Endodermal cell (in vitro differentiated cells): ENCODE results near the gene VPS13D. TPM values are rescaled to one million over a fixed set of nuclear protein-coding genes. Genes with fewer than 3 reads are reported as not detected.

ENCODE experiments used
- DNase-seq: peaks from one replicate; pipeline ENCODE4 v3.0.0-alpha.2; 2017
- H3K27ac ChIP-seq: 2 replicates; pipeline ENCODE4 v1.5.1; 2013; ENCODE audit warnings: mild to moderate bottlenecking, low read depth, low read length, moderate library complexity
- H3K27me3 ChIP-seq: 2 replicates; pipeline ENCODE4 v1.6.1; 2013; ENCODE audit warnings: mild to moderate bottlenecking, low read length, moderate library complexity; ENCODE audit not compliant: insufficient read depth, control insufficient read depth, poor library complexity, severe bottlenecking
- H3K36me3 ChIP-seq: 2 replicates; pipeline ENCODE4 v1.7.0; 2013; ENCODE audit warnings: mild to moderate bottlenecking, low read length, moderate library complexity; ENCODE audit not compliant: control insufficient read depth, insufficient read depth
- H3K4me1 ChIP-seq: one replicate; pipeline ENCODE4 v1.7.0; 2013; ENCODE audit warnings: low read length; ENCODE audit not compliant: control insufficient read depth, insufficient read depth
- H3K4me3 ChIP-seq: 2 replicates; pipeline ENCODE4 v1.5.1; 2013; ENCODE audit warnings: mild to moderate bottlenecking, low read length, moderate library complexity
- H3K9ac ChIP-seq: 2 replicates; pipeline ENCODE4 v1.6.1; 2013; ENCODE audit warnings: mild to moderate bottlenecking, low read length, moderate library complexity; ENCODE audit not compliant: poor library complexity, severe bottlenecking; ENCODE audit errors: extremely low read depth
- H3K9me3 ChIP-seq: 2 replicates; pipeline ENCODE4 v1.6.1; 2013; ENCODE audit warnings: mild to moderate bottlenecking, low read length, moderate library complexity; ENCODE audit not compliant: control insufficient read depth
- H3K27ac Mint-ChIP-seq: 2 replicates; pipeline ENCODE4 v1.8.0; 2020; ENCODE audit warnings: mixed read lengths
- H3K27me3 Mint-ChIP-seq: 2 replicates; pipeline ENCODE4 v1.8.0; 2021; ENCODE audit warnings: mild to moderate bottlenecking, mixed read lengths; ENCODE audit not compliant: insufficient read depth
- H3K36me3 Mint-ChIP-seq: 2 replicates; pipeline ENCODE4 v1.8.0; 2020; ENCODE audit warnings: low read depth, mixed read lengths
- H3K4me1 Mint-ChIP-seq: 2 replicates; pipeline ENCODE4 v1.8.0; 2020; ENCODE audit warnings: mixed read lengths
- H3K4me3 Mint-ChIP-seq: 2 replicates; pipeline ENCODE4 v1.8.0; 2020; ENCODE audit warnings: mild to moderate bottlenecking, moderate library complexity, mixed read lengths
- H3K9me3 Mint-ChIP-seq: 2 replicates; pipeline ENCODE4 v1.8.0; 2020; ENCODE audit warnings: mild to moderate bottlenecking, mixed read lengths
- WGBS, 2 experiments: methylation state at CpG; one replicate each; pipeline versions ENCODE4 v1.1.5 to v1.1.7; 2013; ENCODE audit warnings: missing lambda C conversion rate in 2 of 2, mixed read lengths in 1 of 2; ENCODE audit not compliant: insufficient coverage in 1 of 2, insufficient read length in 1 of 2; 5-methylcytosine and 5-hydroxymethylcytosine counted together
- total RNA-seq, 2 donors: library from RNA; stranded (reverse); fragmentation: NEBNext Ultra II Directional in 1 of 2; extraction: Animal tissue kit (Norgen Biotek cat#: 25700) in 1 of 2; gene quantifications; 2 replicates in 1 of 2; 3 replicates in 1 of 2; pipeline ENCODE4 v1.2.1, GENCODE V29; 2021
- TF ChIP-seq, protein P1 (sequence below): fragments of 200-600 bp; sonication (generic); conservative IDR thresholded peaks from 2 replicates; pipeline ENCODE4 v1.5.0; 2021; ENCODE audit warnings: antibody characterized with exemption, mild to moderate bottlenecking

Gene VPS13D
- total RNA-seq, 2 donors from 2014 or later = 32.5 to 36.7 TPM

DNA sequence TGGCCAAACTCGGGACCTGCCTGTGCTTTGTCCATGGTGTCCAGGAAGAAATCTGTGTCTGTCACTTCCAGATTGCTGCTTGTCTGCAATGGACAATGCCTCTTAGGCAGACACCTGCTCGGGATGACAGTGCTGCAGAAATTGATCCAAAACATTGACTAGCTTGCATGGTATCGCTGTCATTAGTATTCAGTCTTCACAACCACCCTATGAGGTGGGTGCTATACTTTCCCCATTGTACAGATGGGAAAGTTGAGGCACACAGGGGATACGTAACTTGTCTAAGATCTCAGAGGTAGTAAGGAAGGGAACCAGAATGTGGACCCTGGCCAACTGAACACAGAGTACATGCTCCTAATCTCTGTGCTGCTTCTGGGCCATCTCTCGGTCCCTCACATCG, 249.5 kb downstream of the VPS13D start:
- no peak overlapping the region for H3K27ac Mint-ChIP-seq
- H3K4me1 Mint-ChIP-seq = peaks cover 10% of the 10 kb centered on the region
- H3K27ac ChIP-seq = no peak overlapping the region
- peaks cover 12% of the 10 kb centered on the region for H3K9me3 ChIP-seq
- H3K36me3 ChIP-seq = peaks cover 11% of the 10 kb centered on the region
- H3K4me1 ChIP-seq = no peaks in the 10 kb centered on the region
- DNase-seq = no peak
- no peak overlapping the region for H3K4me3 Mint-ChIP-seq
- H3K27me3 Mint-ChIP-seq = no peaks in the 10 kb centered on the region
- peaks cover 29% of the 10 kb centered on the region for H3K36me3 Mint-ChIP-seq
- no peak overlapping the region for H3K9ac ChIP-seq
- TF ChIP-seq, protein P1, sequence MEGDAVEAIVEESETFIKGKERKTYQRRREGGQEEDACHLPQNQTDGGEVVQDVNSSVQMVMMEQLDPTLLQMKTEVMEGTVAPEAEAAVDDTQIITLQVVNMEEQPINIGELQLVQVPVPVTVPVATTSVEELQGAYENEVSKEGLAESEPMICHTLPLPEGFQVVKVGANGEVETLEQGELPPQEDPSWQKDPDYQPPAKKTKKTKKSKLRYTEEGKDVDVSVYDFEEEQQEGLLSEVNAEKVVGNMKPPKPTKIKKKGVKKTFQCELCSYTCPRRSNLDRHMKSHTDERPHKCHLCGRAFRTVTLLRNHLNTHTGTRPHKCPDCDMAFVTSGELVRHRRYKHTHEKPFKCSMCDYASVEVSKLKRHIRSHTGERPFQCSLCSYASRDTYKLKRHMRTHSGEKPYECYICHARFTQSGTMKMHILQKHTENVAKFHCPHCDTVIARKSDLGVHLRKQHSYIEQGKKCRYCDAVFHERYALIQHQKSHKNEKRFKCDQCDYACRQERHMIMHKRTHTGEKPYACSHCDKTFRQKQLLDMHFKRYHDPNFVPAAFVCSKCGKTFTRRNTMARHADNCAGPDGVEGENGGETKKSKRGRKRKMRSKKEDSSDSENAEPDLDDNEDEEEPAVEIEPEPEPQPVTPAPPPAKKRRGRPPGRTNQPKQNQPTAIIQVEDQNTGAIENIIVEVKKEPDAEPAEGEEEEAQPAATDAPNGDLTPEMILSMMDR = no peak
- 89 to 92% methylated on average over 6 of the region's 6 CpGs for WGBS, 2 experiments
- no peaks in the 10 kb centered on the region for H3K27me3 ChIP-seq
- no peak overlapping the region for H3K4me3 ChIP-seq
- H3K9me3 Mint-ChIP-seq = peaks cover 10% of the 10 kb centered on the region

DNA sequence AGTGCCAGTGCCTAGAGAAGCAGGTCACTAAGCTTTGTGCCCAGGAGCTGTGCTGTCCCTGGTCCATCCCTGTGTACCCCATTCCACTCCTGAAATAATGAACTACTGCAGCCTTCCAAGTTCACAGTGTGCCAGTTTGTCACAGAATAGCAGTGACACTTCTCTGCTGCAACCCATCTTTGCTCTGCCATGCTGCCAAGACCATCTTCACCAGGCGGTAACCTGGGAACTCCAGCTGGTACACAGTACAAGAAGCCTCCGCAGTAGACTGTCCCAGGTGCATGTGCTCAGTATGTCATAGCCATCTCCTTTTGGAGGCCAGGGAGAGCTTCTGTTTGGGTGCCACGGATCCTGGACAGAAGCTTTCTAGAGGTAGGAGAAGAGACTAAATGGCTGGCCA, 250.2 kb downstream of the VPS13D start:
- H3K4me1 ChIP-seq = no peaks in the 10 kb centered on the region

GRCh38 chr1:12480748-12481362, 251.0 kb downstream of the VPS13D start:
- Histone ChIP-seq H3K9me3 (no peaks in the 10 kb centered on the region), H3K9ac (no peak overlapping the region), H3K4me3 (no peak overlapping the region), H3K36me3 (no peaks in the 10 kb centered on the region), H3K27me3 (no peaks in the 10 kb centered on the region), H3K4me1 (no peaks in the 10 kb centered on the region), H3K27ac (no peak overlapping the region)
- no peaks in the 10 kb centered on the region for H3K9me3 Mint-ChIP-seq
- H3K27ac Mint-ChIP-seq = no peak overlapping the region
- H3K4me1 Mint-ChIP-seq = peaks cover 10% of the 10 kb centered on the region
- H3K36me3 Mint-ChIP-seq = peaks cover 16% of the 10 kb centered on the region
- H3K4me3 Mint-ChIP-seq = no peak overlapping the region
- TF ChIP-seq, protein P1 = no peak
- no peaks in the 10 kb centered on the region for H3K27me3 Mint-ChIP-seq
- WGBS, 2 experiments = 91 to 98% methylated on average over 4 to 5 of the region's 5 CpGs
- DNase-seq = no peak

More for the DNA sequence above, 250.2 kb downstream of the VPS13D start:
- no peak overlapping the region for H3K9ac ChIP-seq
- no peak overlapping the region for H3K27ac ChIP-seq
- Mint-ChIP-seq H3K27me3 (no peaks in the 10 kb centered on the region), H3K4me3 (no peak overlapping the region), H3K9me3 (peaks cover 4% of the 10 kb centered on the region), H3K36me3 (peaks cover 23% of the 10 kb centered on the region), H3K4me1 (peaks cover 10% of the 10 kb centered on the region), H3K27ac (no peak overlapping the region)
- H3K9me3 ChIP-seq = peaks cover 5% of the 10 kb centered on the region
- TF ChIP-seq, protein P1 = no peak
- no peak for DNase-seq
- H3K4me3 ChIP-seq = no peak overlapping the region
- H3K36me3 ChIP-seq = peaks cover 6% of the 10 kb centered on the region
- no peaks in the 10 kb centered on the region for H3K27me3 ChIP-seq
- 98 to 100% methylated on average over 1 to 3 of the region's 3 CpGs for WGBS, 2 experiments
